Panc1 (cell line): ENCODE data around the gene ARHGEF38. TPM values are rescaled to one million over a fixed set of nuclear protein-coding genes. Genes with fewer than 3 reads are reported as not detected.

Experiments
- ATAC-seq: fragments of 200-7000 bp; cut with Tn5 transposase; 2 replicates; pipeline ENCODE4 v1.9.1; 2020; ENCODE audit warnings: mild to moderate bottlenecking, moderate library complexity
- BruUV-seq: library from RNA; stranded (reverse); fragments of 400-500 nt; replicated peaks from 2 replicates; lab custom pipeline; 2021; lab: Mats Ljungman, UMichigan
- CTCF ChIA-PET: fragments of 300-600 bp; sonication (Branson Sonifier 250); formaldehyde crosslinking; loops from one replicate; lab custom pipeline; 2022; ENCODE audit warnings: antibody characterized with exemption; lab: Charles Lee
- POLR2A ChIA-PET: fragments of 300-600 bp; sonication (Branson Sonifier 250); formaldehyde crosslinking; loops from one replicate; lab custom pipeline; 2022; ENCODE audit warnings: antibody characterized with exemption; lab: Charles Lee
- DNase-seq: peaks from one replicate; pipeline ENCODE4 v3.0.0-alpha.2; 2010; ENCODE audit warnings: low read depth, low spot score
- H3K27ac ChIP-seq: 2 replicates; pipeline ENCODE4 v1.5.1; 2011; ENCODE audit warnings: mild to moderate bottlenecking, low read length, inconsistent platforms
- H3K27me3 ChIP-seq: fragments of 200-500 bp; sonication (Bioruptor generic); 2 replicates; pipeline ENCODE4 v1.6.0; 2014; ENCODE audit warnings: low read length, inconsistent platforms; ENCODE audit not compliant: control insufficient read depth, insufficient read depth
- H3K36me3 ChIP-seq: fragments of 200-500 bp; sonication (Bioruptor generic); 2 replicates; pipeline ENCODE4 v1.5.1; 2014; ENCODE audit warnings: inconsistent platforms, mild to moderate bottlenecking, low read length, moderate library complexity; ENCODE audit not compliant: control insufficient read depth, insufficient read depth
- H3K4me1 ChIP-seq: 2 replicates; pipeline ENCODE4 v1.5.1; 2011; ENCODE audit warnings: inconsistent platforms, mild to moderate bottlenecking, low read length, moderate library complexity; ENCODE audit not compliant: control insufficient read depth, insufficient read depth
- H3K4me3 ChIP-seq, 2 experiments: 2 replicates each; pipeline ENCODE4 v1.5.1; 2011 to 2012; ENCODE audit warnings: low read depth in 2 of 2, low read length in 2 of 2, mild to moderate bottlenecking in 2 of 2, inconsistent platforms in 1 of 2, moderate library complexity in 1 of 2
- H3K9me3 ChIP-seq: fragments of 200-500 bp; sonication (Bioruptor generic); 2 replicates; pipeline ENCODE4 v1.5.1; 2014; ENCODE audit warnings: low read depth, mild to moderate bottlenecking, inconsistent platforms, low read length, moderate library complexity; ENCODE audit not compliant: control insufficient read depth, insufficient read depth
- CTCF ChIP-seq: fragments of 450-650 bp; IDR thresholded peaks from 2 replicates; pipeline ENCODE4 v1.5.1; 2017; ENCODE audit warnings: mild to moderate bottlenecking
- POLR2AphosphoS5 ChIP-seq: IDR thresholded peaks from 2 replicates; pipeline ENCODE4 v1.6.1; 2012; ENCODE audit warnings: mild to moderate bottlenecking, low read depth, low read length, moderate library complexity
- SIN3A ChIP-seq: IDR thresholded peaks from 2 replicates; pipeline ENCODE4 v1.6.1; 2012; ENCODE audit warnings: low read depth, mild to moderate bottlenecking, low read length, moderate library complexity, borderline replicate concordance; ENCODE audit not compliant: insufficient read depth
- TCF7L2 ChIP-seq: IDR thresholded peaks from 2 replicates; pipeline ENCODE4 v1.6.1; 2011; ENCODE audit warnings: mild to moderate bottlenecking, low read depth, low read length, inconsistent platforms
- in situ Hi-C: cut with HindIII; loops from 2 replicates; pipeline ENCODE4 v1.10.0; 2016; ENCODE audit warnings: low sequenced_read_pairs, low pct_unique_long_range_greater_than_20kb
- intact Hi-C: fragments of 100-400 bp; cut with micrococcal nuclease; formaldehyde crosslinking; loops from one replicate; pipeline ENCODE4 v1.10.0; 2022; ENCODE audit not compliant: unreplicated experiment
- total RNA-seq: library from RNA; stranded (reverse); gene quantifications from one replicate; pipeline ENCODE4 v1.2.1, GENCODE V29; 2021; ENCODE audit not compliant: unreplicated experiment
- TF ChIP-seq, protein P1 (sequence below), 2 experiments: IDR thresholded peaks; 2 replicates each; pipeline ENCODE4 v1.6.1; 2011 to 2012; ENCODE audit warnings: low read depth in 2 of 2, control low read depth in 1 of 2, low read length in 1 of 2, mild to moderate bottlenecking in 1 of 2, moderate library complexity in 1 of 2; ENCODE audit not compliant: insufficient read depth in 1 of 2

ARHGEF38 gene
- total RNA-seq, 1 experiment from 2014 or later: not detected

- Histone ChIP-seq H3K27me3 (no peaks in the 10 kb centered on the region), H3K27ac (no peak overlapping the region), H3K4me3 (no peak overlapping the region), H3K36me3 (no peaks in the 10 kb centered on the region), H3K4me1 (no peaks in the 10 kb centered on the region), H3K9me3 (no peaks in the 10 kb centered on the region)
- no peak for ATAC-seq
- POLR2A ChIA-PET: no interaction called here
- no peak for DNase-seq
- CTCF ChIA-PET: no interaction called here
- in situ Hi-C loops: no loop called here
- intact Hi-C loops: no loop called here
- BruUV-seq: no TSS peak
- no peak for TF ChIP-seq TCF7L2
- no peak for TF ChIP-seq CTCF
- no peak for TF ChIP-seq POLR2AphosphoS5
- TF ChIP-seq SIN3A: no peak
- TF ChIP-seq, protein P1, sequence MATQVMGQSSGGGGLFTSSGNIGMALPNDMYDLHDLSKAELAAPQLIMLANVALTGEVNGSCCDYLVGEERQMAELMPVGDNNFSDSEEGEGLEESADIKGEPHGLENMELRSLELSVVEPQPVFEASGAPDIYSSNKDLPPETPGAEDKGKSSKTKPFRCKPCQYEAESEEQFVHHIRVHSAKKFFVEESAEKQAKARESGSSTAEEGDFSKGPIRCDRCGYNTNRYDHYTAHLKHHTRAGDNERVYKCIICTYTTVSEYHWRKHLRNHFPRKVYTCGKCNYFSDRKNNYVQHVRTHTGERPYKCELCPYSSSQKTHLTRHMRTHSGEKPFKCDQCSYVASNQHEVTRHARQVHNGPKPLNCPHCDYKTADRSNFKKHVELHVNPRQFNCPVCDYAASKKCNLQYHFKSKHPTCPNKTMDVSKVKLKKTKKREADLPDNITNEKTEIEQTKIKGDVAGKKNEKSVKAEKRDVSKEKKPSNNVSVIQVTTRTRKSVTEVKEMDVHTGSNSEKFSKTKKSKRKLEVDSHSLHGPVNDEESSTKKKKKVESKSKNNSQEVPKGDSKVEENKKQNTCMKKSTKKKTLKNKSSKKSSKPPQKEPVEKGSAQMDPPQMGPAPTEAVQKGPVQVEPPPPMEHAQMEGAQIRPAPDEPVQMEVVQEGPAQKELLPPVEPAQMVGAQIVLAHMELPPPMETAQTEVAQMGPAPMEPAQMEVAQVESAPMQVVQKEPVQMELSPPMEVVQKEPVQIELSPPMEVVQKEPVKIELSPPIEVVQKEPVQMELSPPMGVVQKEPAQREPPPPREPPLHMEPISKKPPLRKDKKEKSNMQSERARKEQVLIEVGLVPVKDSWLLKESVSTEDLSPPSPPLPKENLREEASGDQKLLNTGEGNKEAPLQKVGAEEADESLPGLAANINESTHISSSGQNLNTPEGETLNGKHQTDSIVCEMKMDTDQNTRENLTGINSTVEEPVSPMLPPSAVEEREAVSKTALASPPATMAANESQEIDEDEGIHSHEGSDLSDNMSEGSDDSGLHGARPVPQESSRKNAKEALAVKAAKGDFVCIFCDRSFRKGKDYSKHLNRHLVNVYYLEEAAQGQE (IDR thresholded peaks at IDR 0.05; ENCODE audit: insufficient read depth in 1 of 2, low read depth in 2 of 2, low read length in 1 of 2): no peak
These were observed 121.6 kb downstream of the ARHGEF38 start for GRCh38 chr4:105674011-105674410.

DNA sequence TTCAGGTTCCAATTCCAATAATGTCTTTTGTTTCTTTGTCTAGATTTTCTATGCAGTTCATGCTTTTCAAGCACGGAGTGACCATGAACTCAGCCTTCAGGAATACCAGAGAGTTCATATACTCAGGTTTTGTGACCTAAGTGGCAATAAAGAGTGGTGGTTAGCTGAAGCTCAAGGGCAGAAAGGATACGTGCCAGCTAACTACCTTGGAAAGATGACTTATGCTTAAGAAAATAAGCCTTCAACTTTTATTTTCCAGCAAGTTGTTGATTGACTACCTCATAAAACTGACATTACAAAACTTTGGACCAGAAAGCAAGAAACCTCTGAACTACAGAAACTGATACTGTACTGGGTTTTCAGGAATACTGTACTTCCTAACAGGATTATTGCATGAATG lies 125.3 kb downstream of the ARHGEF38 start:
- ATAC-seq (no peak), DNase-seq (no peak)
- Histone ChIP-seq H3K9me3 (no peaks in the 10 kb centered on the region), H3K27ac (no peak overlapping the region), H3K4me3 (no peak overlapping the region), H3K36me3 (no peaks in the 10 kb centered on the region), H3K27me3 (no peaks in the 10 kb centered on the region), H3K4me1 (no peaks in the 10 kb centered on the region)
- no TSS peak for BruUV-seq
- CTCF ChIA-PET: no interaction called here
- intact Hi-C loops: no loop called here
- TF ChIP-seq POLR2AphosphoS5 (no peak), SIN3A (no peak), CTCF (no peak), TCF7L2 (no peak)
- TF ChIP-seq, protein P1 (IDR thresholded peaks at IDR 0.05; ENCODE audit: insufficient read depth in 1 of 2, low read depth in 2 of 2, low read length in 1 of 2): no peak
- in situ Hi-C loops: no loop called here
- POLR2A ChIA-PET: no interaction called here
